Adrenal gland (tissue), 5 donors: ENCODE results near the gene AHNAK.

Source experiments
- POLR2A ChIP-seq, 2 donors: fragments of 450-650 bp; IDR thresholded peaks; one replicate each; pipeline ENCODE4 v1.6.1; 2017; ENCODE audit warnings: antibody characterized with exemption in 2 of 2, mild to moderate bottlenecking in 2 of 2, moderate library complexity in 1 of 2
- TF ChIP-seq, protein P1 (sequence below), 6 experiments: fragments of 450-650 bp in 4 of 6; fragments of 200-600 bp in 2 of 6; sonication (generic) in 1 of 6; IDR thresholded peaks; 1 replicate in 5 of 6; 2 replicates in 1 of 6; pipeline versions ENCODE4 v1.5.1 to v1.8.0; 2016 to 2021; ENCODE audit warnings: antibody characterized with exemption in 6 of 6, mild to moderate bottlenecking in 2 of 6, moderate library complexity in 1 of 6
- donor health status: DM: no; HTN: no; CAD: no.

DNA sequence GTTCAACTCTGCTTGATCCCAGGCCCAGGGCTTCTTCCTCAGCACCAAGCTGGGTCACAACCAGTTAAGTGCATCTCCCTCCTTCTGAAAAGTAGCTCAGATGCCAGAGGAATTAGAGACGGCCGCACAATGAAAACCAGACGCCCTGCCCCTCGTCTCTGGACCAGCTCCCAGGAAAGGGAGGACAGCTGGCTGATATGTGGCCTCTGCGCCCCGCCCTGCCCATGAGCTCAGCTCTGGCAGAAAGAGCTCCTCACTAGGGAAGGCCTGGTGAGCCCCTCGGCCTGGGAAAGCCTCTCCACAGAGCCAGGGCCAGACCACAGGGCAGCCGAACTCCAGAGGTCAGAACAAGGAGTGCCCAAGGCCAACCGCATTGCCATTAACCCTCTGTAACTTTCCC lies 145.8 kb downstream of the AHNAK start:
- TF ChIP-seq, protein P1, sequence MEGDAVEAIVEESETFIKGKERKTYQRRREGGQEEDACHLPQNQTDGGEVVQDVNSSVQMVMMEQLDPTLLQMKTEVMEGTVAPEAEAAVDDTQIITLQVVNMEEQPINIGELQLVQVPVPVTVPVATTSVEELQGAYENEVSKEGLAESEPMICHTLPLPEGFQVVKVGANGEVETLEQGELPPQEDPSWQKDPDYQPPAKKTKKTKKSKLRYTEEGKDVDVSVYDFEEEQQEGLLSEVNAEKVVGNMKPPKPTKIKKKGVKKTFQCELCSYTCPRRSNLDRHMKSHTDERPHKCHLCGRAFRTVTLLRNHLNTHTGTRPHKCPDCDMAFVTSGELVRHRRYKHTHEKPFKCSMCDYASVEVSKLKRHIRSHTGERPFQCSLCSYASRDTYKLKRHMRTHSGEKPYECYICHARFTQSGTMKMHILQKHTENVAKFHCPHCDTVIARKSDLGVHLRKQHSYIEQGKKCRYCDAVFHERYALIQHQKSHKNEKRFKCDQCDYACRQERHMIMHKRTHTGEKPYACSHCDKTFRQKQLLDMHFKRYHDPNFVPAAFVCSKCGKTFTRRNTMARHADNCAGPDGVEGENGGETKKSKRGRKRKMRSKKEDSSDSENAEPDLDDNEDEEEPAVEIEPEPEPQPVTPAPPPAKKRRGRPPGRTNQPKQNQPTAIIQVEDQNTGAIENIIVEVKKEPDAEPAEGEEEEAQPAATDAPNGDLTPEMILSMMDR (IDR thresholded peaks at IDR 0.05): no peak
- TF ChIP-seq POLR2A (IDR thresholded peaks at IDR 0.05): no peak
